Fibroblast of the conjunctiva (primary cell): ENCODE results near the gene BRAF.
"Not testable (repeated sequence)": the region's sequence is repeated elsewhere in the genome, so short reads cannot be mapped to it uniquely, and the experiment has no call there.

Experiments used
- DNase-seq: peaks from one replicate; pipeline ENCODE4 v3.0.0-alpha.2; 2010; ENCODE audit warnings: low read depth

BRAF gene

DNA sequence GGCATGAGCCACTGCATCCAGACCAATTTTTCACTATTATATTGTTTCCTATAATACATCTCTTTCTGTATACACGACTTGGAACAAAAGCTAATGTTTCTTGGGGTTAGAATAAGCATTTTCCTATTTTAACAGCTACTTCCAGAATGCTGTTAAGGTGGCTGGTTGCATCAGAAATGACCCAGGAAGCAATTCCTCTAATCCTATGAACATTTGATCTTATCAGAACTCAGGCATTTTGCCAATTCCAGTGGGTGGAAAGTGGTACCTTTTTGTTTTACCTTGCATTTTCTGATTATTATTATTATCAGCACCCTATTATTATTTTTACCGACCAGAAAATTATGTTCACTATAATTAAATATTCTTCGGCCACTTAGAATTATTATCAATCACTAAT lies 154.9 kb downstream of the BRAF start:
- DNase-seq: no peak

DNA sequence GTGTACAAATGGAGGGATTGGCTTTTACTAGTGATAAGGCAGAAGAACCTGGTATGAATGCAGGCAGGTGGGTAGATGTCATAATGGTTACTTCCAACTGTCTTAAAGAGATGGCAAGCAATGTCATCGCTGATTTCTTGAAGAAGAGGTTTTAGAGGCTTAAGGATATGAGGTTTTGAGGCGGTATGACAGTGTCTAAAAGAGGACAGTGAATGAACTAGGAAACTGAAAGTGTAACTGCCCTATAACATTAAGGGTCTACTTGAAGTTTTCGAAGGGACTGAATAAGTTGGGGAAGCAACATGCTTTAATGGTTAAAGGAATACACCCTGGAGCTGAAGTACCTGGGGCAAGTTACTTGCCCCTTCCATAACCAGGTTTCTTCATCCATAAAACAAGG lies 157.3 kb downstream of the BRAF start:
- no peak for DNase-seq

DNA sequence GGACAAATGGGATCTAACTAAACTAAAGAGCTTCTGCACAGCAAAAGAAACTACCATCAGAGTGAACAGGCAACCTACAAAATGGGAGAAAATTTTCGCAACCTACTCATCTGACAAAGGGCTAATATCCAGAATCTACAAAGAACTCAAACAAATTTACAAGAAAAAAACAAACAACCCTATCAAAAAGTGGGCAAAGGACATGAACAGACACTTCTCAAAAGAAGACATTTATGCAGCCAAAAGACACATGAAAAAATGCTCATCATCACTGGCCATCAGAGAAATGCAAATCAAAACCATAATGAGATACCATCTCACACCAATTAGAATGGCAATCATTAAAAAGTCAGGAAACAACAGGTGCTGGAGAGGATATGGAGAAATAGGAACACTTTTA lies 159.3 kb downstream of the BRAF start:
- not testable (repeated sequence) for DNase-seq

DNA sequence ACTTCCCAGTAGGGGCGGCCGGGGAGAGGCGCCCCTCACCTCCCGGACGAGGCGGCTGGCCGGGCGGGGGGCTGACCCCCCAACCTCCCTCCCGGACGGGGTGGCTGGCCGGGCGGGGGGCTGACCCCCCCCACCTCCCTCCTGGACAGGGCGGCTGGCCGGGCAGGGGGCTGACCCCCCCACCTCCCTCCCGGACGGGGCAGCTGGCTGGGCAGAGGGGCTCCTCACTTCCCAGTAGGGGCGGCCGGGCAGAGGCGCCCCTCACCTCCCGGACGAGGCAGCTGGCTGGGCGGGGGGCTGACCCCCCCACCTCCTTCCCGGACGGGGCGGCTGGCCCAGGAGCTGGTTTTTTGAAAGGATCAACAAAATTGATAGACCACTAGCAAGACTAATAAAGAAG lies 161.6 kb downstream of the BRAF start:
- DNase-seq: not testable (repeated sequence)

DNA sequence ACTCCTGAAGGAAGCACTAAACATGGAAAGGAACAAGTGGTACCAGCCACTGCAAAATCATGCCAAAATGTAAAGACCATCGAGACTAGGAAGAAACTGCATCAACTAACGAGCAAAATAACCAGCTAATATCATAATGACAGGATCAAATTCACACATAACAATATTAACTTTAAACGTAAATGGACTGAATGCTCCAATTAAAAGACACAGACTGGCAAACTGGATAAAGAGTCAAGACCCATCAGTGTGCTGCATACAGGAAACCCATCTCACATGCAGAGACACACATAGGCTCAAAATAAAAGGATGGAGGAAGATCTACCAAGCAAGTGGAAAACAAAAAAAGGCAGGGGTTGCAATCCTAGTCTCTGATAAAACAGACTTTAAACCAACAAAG lies 163.4 kb downstream of the BRAF start:
- not testable (repeated sequence) for DNase-seq

DNA sequence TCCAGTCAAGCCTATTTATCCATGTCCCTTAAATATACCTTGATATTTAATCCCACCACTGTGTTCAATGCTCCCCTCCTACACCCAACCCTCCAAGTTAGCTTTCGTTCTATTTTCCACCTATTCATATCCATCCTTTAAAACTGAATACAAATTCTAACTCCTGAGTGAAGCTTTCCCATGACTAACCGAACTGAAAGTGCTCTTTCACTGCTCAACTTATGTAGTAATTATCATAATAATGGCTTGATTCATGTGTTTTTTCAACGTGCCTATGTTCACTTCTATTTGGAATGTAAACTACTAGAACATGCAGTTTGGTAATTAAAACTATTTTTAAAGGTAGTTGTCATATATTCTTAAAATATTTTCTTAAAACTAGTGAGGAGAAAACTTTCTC lies 170.2 kb downstream of the BRAF start:
- no peak for DNase-seq

DNA sequence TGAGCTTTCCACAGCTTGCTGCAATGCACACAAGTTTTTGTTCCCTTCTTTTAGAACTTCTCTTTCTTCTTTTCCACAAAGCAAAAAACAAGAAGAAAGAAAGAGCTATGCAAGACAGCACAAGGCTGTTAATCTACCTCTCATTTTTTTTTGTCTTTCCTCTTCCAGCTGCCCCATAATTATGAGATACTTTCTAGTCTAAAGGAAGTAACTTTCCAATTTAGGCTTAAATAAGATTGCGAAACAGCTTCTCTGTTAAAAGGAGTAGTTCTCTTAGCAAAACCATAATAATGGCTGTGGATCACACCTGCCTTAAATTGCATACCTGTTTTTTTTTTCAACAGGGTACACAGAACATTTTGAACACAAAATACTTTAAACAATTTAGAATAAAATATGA lies 172.2 kb downstream of the BRAF start:
- no peak for DNase-seq

DNA sequence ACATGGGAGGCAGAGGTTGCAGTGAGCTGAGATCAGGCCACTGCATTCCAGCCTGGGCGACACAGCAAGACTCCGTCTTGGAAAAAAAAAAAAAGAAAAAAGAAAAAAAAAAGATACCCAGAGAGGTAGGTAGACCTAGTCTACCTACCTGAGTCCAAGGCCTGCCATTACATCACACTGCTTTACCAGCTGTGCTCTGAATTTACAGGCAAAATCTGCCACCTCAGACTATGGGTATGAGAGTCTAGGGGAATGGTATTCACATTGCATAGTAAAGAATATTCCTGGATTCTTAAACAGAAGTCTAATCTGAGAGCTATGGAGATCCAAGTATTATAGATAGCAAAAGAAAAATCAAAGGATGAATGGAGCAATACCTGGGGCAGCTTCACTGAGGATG lies 178.0 kb downstream of the BRAF start:
- DNase-seq: no peak

DNA sequence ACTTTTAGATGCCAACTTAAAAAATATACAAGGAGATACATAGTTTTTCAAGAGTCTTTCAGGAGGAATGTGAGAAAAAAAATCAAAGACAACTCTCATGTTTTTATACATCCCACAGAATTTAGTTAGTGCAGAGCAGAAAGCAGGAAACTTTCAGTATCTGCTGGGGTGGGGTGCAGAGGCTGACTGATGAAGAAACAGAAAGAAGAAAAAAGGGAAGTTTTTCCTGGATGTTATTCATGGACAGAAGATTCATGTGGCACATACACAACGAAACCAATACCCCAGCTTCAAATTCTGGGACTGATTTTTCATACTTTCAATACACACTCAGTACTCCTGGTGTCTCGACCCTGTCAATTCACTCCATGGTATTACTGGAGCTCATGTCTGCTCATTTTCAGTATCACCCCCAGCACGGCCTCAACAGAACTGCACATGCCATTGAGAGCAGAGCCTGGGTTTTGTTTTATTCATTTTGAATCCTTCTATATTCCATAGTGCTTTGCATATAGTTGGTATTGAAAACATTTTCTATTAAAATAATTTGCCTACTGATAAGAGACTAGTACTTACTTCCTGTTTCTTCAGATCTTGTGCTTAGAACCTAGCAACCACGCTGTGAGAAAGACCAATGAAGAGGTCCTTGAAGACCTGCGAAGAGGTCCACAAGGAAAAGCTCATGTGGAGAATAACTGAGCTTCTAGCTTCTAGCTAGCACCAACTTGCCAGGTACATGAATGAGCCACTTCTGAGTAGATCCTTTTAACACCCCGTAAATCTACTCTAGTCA lies 179.3 kb downstream of the BRAF start:
- DNase-seq: no peak

DNA sequence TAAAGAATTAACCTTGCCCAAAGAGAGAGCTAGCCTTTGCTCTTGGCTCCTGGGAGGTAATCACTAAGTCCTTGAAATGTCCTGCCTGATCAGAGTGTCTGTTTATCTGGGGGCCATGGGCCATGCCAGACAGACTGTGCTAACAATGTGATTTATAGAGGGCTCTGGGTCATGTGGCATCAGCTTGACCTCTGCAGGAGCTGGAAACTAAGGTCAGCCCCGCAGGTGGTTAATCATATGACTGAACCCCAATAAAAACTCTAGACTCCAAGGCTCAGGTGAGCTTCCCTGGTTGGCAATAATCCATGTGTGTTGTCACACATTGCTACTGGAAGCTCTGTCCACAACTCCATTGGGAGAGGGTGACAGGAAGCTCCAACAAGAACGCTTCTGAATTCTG lies 180.7 kb downstream of the BRAF start:
- no peak for DNase-seq

DNA sequence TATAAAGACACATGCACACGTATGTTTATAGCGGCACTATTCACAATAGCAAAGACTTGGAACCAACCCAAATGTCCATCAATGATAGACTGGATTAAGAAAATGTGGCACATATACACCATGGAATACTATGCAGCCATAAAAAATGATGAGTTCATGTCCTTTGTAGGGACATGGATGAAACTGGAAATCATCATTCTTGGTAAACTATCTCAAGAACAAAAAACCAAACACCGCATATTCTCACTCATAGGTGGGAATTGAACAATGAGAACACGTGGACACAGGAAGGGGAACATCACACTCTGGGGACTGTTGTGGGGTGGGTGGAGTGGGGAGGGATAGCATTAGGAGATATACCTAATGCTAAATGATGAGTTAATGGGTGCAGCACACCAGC lies 181.5 kb downstream of the BRAF start:
- DNase-seq: not testable (repeated sequence)

DNA sequence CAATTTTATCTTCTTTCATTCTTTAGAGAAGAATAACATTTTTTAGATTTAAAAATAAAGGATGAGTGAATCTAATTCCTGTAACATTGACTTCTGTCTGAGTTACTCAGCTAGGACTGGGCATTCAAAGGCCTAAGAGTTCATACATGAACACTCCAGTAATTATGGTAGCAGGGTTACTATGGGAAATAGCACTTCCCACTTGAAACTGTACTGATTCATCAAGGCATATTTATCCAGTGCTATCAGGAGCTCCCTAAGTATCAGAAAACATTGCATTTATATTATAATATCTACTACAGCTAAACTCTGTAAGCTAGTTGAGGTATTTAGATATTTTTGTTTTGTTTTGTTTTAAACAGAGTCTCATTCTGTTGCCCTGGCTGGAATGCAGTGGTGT lies 186.4 kb downstream of the BRAF start:
- DNase-seq: no peak

DNA sequence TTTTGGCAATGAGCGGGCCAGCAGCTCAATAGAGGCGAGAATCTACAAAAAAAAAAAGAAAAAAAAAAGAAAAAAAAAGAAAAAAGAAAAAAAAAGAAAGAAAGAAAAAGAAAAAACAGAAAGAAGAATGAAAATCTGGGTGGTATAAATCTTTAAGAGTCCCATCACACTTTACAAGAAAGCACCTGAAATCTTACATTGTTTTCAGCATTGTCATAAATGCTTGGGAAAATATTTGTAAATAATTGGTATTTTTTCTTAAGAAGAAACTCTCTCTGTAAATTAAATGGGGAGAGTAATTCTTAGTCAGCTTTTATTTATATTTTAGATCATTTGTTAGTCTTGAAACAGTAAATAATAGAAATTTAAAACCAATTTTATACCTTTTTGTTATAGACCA lies 190.0 kb downstream of the BRAF start:
- DNase-seq: no peak

DNA sequence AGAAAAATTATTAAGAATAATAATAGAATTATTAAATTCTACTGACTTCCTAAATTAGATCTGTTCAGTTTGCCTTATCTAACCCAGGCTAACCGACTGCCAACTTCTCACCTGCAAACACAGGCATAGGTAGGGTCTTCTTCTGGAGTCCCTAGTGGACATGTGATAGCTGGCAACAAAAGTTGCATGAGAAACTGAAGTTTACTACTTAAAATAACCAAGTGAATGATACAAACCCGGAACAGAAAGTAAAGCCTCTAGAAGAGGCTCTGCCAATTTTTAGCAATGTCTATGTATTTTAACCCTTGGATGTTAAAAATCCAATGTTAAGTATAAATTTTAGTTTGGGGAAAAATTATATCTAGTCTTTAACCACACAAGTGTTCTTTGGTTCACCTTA lies 190.6 kb downstream of the BRAF start:
- DNase-seq: no peak

DNA sequence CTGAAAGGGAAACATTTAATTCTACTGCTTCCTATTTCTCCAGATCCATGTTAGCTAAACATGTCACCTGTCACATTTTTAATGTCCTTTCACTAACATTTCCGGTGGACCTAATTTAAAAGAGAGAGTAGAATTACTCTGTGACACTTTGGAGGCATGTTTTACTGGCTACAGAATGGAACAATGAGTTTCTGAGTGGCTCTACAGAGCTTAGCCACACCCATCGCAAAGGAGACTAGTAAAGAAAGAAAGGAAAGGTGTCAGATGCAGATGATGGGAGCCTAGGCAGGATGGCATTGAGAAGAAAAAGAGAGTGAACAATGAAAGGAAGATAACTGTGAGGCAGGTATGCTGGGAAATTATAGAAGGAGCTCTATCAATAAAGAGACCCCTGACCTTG lies 192.3 kb downstream of the BRAF start:
- no peak for DNase-seq

DNA sequence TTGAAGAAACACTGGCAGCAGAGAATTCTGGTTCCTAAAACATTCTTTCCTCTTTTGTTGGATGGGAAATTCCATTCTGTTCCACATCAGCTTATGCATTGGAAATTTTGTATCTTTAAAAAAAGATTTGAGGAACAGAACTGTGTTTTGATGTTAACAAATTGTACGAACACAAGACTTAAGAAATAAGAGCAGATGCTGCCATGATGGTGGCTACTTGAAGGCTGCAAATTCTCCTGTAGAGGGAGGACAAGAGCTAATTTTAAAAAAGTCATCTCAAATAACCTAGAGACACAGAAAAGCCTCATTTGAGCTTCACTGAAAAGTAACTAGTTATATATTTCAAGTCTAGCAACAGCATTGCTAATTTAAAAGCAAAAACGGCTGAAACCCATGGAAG lies 198.4 kb downstream of the BRAF start:
- DNase-seq: peak; percentile 23

DNA sequence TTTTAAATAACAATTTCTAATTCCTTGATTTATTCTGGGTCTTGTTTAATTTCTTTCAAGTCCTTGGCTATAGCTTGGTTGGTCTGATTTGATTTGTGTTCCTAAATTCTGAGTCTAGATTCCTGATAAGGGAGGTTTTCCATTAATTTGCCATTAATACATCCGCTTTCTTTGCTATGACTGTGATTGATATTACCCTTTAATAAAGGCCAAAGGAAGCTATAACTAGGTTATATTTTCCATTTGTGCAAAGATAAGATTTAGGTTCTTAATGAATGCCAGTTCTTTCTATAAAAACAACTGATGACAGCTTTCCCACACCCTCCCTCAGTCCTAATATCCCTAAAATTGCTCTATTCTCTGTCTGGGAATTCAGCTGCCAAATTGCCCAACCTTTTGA lies 200.0 kb downstream of the BRAF start:
- no peak for DNase-seq

DNA sequence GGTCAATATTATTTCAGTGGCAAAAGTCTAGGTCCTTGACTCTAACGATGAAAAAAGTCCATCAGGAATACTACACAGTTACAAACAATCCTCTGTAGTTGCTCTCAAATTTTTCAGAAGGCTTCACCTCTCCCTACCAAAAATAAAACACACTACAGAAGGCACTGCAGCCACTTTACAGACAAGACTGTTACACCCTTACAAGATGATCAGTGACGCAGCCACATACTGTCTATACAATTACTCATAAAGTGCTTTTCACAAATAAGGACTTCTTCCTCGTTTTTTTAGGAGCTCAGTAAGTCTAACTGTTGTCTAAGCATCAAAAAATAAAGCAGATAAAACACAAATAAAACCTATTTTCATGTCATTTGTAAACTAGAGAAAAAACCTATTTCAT lies 201.2 kb downstream of the BRAF start:
- no peak for DNase-seq

DNA sequence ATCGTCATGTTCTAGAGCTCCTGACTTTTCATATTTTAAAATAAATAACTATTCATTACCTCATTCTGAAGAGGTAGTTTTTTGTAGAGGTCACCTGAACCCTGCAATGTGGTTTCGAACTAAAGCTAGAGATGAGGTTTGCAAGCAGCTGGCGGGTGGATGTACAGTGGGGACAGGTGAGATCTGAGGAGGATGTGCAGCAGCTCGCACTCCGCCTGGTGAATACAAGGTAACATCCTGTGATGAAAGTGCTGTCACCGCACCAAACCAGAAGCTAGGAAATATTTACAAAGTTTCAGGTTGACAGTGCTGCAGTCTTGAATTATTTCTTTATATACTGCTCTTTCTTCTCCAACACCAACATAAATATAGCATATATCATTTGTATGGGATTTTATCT lies 201.7 kb downstream of the BRAF start:
- DNase-seq: no peak

DNA sequence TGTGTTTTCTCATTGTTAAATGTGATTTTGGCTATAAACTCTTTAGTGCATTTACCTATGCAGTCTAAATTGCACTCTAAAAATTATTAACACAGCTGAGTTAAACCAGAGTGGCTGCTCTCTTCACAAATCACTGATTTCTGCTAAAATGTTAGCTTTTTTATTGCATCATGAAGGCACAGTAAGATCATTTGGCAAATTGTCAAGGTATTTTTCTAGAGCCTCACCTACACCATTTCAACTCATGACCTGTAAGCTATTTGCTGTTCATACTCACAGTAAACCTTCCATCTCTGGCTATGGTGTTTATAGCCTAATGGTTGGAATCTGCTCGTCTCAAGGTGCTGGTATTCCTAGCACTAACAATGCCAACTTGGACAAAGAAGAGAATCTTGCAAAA lies 202.5 kb downstream of the BRAF start:
- DNase-seq: no peak

DNA sequence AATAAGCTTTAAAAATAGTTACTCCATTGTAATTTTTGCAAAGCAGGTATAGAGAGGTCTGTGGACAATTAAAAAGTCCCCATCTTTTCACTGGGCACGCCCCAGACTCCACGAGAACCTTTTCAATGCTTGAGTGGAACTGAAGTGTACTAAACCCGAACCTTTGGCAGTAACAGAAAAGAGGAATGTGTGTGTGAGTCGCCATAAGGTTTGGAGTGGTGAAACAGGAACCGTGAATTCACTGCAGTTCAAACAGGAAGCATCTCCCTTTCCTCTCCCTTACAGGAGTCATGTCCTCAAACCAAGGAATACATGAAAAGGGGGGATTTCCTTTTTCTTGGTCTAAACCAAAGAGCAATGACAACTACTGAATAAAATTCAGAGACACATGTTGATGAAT lies 205.0 kb downstream of the BRAF start:
- no peak for DNase-seq

DNA sequence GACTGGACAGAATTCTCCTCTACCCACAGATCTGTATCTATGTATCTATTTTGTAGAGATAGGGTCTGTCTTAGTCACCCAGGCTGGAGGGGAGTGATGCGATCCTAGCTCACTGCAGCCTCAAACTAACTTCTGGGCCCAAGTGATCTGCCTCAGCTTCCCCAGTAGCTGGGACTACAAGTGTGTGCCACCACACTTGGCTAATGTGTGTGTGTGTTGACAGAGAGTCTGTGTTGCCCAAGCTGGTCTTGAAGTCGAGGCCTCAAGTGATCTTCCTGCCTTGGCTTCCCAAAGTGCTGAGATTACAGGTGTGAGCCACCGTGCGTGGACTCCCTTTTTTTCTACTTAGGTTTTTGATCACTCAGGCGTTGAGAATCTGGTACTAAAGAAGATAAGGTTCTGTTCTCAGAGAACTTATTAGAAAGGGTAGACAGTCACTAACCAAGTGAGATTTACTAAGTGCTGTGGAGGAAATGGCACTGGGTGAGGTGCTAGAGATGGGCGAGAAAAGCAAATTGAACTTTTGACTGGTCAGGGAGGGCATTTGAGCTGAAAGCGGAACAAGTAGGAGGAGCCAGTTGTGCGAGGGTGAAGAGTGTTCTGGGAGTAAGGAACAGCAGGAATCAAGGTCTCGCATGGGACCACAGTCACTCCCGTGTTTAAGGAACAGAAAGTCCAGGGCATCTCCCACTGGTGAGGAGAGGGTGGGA lies 210.2 kb downstream of the BRAF start:
- no peak for DNase-seq

DNA sequence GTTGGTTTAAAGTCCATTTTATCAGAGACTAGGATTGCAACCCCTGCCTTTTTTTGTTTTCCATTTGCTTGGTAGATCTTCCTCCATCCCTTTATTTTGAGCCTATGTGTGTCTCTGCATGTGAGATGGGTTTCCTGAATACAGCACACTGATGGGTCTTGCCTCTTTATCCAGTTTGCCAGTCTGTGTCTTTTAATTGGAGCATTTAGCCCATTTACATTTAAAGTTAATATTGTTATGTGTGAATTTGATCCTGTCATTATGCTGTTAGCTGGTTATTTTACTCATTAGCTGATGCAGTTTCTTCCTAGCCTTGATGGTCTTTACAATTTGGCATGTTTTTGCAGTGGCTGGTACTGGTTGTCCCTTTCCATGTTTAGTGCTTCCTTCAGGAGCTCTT lies 212.3 kb downstream of the BRAF start:
- DNase-seq: not testable (repeated sequence)

DNA sequence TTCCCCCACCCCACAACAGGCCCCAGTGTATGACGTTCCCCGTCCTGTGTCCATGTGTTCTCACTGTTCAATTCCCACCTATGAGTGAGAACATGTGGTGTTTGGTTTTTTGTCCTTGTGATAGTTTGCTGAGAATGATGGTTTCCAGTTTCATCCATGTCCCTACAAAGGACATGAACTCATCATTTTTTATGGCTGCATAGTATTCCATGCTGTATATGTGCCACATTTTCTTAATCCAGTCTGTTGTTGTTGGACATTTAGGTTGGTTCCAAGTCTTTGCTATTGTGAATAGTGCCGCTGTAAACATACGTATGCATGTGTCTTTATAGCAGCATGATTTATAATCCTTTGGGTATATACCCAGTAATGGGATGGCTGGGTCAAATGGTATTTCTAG lies 216.0 kb downstream of the BRAF start:
- DNase-seq: not testable (repeated sequence)
